GM19239 (cell line): ENCODE results near the gene CKS1B.
A peak's percentile ranks its signal among the peaks of the same experiment; 100 is the strongest.

Experiments used
- DNase-seq: peaks from one replicate; pipeline ENCODE4 v3.0.0; 2011; ENCODE audit warnings: low spot score; ENCODE audit not compliant: insufficient read length
- FAIRE-seq: peaks from 2 replicates; lab custom pipeline; 2011; peaks lifted over from hg19 to GRCh38; lab: Jason Lieb, UNC

The CKS1B gene

DNA sequence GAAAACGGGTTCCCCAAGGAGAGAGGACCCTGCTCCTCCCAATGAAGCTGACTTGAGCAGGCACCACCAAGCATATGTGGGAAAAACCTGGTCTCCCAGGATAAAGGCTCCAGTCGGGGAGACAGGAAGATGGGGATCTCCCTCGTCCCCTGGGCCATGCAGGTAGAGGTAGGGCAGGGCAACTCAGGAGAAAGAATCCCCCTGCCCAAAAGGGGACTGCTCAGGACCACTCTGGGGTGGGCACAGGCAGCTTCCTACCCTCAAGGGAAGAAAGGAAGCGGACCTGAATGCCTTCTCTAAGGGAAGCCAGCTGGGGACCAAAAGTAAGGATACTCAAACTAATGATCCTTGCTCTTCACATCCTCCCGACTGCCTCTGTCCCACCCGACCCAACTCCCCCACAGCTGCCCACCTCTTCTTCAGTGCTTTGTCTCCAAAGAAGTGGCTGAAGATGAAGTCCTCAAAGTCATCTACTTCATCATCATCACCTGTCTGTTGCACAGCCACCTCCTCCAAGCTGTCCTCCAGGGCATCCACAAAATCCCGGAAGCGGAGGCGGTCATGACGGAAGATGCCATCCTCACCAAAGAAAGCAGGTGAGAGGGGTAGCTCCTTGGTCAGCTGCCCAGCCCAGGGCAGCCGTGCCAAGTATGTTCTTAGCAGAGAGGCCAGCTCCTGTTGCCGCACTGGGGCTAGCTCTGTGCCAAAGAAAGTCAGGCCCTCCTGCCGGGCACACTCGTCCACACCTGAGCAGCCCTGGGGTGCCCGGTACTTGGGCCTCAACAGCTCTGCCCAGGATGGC, 29.1 kb upstream of the CKS1B start:
- FAIRE-seq, result no peak

DNA sequence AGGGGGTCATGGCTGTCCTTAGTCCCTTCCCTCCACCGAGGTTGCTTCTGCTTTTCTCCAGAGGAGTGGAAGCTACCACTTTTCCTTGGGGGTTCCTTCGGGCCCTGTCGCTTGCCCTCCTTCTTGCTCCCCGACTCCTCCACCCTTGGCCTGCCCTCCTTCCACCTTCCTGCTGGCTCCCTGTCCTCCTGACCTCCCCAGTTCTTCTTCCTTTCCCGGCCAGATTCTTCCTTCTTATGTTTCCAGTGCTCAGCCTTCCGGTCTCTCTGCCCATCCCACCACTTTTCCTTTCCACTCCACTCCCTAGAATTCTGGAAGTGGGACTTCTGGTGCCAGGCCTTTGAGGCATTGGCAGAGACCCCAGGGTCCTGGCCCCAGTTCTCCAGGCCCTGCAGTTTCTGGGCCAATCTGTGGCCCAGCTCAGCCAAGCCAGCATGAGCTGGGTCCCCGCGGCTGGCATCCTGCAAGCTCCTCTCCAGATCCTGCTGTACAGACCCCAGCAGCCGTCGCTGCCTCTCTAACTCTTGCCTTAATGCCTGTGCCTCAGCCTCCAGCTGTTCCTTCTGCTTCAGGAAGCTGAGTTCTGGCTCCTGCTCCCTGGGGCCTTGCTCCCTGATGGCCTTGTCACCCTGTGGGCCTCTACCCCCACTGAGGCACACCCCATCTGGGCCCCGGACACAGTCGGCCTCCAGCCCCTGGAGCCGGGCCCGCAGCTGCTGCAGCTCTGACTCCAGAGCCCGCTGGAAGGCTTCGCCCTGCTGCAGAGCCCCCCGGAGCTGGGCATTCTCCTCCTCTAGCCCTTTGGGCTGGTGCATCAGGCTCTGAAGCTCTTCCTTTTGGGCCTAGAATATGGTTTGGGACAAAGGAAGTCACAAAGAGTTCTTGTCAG, 28.3 kb upstream of the CKS1B start:
- DNase-seq, result no peak
- no peak for FAIRE-seq

More for the DNA sequence above, 29.1 kb upstream of the CKS1B start:
- no peak for DNase-seq

DNA sequence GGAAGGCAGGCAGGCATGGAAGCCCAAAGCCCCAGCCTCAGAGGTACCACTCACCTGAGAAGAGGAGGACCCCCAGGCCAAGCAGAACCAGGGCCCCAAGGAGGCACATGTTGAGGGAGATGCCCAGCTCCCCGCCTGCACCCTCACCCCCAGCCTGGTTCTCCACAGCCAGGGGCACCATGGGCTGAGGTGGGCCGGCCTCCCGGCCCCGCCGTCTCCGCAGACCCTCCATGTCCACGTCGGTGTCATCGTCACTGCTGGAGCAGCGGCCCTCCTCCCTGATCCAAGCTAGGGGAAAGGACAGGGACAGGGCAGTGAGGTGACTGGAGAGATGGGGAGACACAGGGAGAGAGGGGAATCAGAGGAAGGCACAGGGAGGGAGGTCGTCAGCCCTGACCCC, 26.4 kb upstream of the CKS1B start:
- FAIRE-seq (no peak), DNase-seq (no peak)

DNA sequence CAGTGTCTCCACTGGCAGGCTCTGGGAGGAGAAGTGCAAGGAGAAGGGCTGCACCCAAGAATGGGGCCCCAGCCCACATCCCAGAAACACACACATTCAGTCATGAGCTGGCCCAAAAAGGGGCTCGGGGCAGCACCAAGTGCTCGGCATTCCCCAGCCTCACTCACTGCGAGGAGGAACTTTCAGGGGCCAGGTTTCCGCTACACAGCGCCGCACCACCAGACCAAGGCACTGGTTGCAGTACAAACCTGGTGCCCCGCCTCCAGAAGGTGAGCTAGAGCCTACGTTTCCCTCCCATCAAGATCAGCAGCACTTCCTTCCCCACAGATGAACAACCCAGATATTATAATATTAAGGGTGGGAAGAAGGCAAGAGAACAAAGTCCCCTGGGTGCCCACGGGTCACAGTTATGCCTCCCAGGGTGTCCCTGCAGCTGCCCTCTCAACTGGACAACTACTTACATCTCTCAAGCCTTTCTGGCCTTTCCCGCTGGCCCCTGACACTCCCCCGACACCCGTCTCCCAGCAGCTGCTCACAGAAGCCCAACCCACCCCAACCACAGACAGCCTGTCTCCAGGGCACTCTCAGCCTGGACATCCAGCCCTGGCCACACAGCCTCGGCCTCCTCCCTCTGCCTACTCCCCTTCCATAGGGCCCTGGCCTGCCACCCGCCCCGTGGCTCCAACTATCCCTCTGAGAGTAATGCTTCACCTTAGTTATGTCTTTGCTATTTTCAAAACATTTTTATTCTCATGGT, 22.4 kb upstream of the CKS1B start:
- DNase-seq, result no peak
- FAIRE-seq, result no peak

DNA sequence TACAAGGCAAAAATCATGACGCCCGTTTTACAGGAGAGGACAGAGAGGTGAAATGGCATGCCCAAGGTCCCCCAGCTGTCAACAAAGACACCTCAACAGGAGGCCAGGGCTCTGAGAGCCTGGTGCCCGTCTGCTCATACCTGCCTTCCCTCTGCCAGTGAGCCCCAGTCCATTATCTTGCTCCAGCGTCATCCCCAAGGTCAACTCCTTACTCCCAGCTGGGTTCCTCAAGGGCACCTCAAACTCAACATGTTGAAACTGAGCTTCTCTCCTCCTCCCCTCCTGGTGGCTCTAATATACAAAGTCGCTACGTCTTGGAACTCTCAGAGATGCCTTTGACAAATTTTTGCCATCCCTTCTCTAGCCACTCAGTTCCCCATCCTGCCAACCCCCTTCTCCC, 21.8 kb upstream of the CKS1B start:
- no peak for DNase-seq
- no peak for FAIRE-seq

DNA sequence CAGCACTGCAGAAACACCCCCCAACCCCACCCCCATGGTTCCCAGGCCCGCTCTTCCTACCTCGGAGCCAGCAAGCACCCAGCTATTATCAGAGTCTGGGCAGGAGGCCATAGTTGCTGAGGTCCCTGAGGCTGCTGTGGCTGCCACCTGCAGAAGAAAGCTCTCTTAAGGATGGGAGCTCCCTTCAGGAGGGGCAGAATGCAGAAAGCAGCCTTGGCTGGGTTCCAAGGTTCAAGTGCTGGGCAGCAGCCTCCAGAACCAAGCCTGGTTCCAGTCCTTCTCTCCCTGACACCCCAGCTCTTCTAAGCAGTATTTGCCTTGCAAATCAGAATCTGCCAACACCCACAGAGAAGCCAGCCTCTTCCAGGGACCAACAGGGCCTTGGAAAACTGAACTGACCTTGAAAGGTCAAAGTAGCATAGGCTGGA, 20.9 kb upstream of the CKS1B start:
- DNase-seq (no peak), FAIRE-seq (no peak)

DNA sequence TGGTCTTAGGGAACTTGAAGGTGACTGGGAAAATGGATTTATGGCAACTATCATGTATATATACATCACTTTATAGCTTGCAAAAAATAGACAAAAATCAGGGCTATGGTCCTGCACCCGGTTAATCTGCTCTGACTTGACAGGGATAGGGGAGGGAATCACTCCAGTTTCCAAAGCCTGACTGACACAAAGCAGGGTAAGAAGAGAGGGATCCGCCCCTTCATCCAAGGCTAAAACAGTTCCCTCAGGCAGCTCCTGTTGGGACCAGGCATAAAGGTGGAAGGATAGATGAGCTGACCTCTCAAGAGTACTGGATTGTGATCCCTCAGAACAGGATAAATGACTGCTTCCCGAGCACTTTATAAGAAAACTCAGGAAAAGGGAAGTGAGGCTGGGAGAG, 19.9 kb upstream of the CKS1B start:
- DNase-seq (no peak), FAIRE-seq (no peak)

DNA sequence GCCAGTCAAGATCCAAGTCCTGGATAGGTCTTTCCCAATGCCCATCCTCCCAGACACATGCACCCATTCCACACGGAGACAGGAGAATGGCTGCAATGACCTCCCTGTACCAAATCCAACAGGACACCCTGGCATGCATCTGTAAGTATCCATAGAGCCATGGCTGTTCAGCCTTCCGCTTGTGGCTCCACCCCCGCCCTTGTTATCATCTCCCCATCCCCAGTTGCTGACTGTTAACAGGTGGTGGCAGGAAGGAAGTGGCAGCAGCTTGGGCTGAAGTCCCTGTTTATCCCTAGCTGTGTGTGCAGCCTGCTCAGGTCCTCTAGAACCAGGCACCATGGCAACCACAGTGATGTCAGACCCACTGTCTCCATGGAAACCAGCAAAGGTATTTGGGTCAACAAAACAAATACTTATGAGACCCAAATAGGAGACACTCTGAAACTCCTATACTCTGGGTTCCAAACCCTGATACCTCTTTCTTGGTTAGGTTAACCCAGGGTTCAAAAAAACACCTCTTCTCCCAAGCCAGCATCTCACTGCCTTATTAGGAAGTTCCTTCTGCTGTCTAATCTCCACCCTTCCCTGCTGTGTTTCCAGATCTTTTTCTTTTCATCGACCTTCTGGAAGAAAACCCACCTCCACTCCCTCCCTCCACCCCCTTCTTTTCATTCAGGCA, 19.3 kb upstream of the CKS1B start:
- DNase-seq (peak; percentile 64), FAIRE-seq (peak; percentile 59)

DNA sequence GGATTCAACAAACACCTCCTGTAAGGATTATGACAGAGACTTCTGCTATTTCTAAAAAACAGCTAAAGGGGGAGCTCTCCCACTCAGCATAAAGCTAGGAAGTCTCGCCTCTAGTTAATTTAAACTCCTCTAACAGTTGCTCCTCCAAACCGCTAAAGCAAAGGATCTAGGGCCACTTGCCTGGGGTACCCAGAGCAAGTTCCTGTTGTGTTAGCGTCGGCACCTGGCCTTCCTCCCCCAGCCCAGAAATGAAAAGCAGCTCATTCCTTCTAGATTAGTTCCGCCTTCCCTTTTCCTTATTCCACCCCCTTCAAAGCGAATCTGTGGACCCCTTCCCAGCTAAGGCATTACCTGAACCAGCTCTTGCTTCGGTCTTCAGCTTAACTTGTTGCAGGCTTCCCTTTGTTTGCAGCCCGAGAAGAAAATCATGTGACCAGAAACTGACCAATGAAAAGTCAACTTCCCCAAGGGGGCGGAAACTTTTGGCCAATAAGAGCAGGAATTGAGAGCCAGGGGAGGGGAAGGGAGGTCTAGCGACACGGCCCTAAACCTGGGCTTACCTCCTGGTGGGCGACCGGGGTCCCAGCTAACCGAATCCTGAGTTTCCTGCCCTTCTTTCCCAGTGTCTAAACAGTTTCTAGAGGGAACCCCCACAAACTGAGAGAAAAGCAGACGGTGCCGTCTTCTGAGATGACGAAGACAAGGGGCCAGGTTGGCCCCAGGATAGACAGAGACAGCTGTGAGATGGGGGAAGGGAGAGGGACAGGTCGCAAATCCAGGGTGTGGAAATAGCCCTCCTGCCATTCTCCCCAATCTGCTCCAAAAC, 18.6 kb upstream of the CKS1B start, which contains the start of gene PBXIP1:
Gene PBXIP1 (minus strand): TSS at position 382 of the 826 bp plus-strand sequence. CDS start 2,378 bp downstream, outside the sequence.
- FAIRE-seq, result peak; percentile 96
- peak; percentile 94 for DNase-seq

DNA sequence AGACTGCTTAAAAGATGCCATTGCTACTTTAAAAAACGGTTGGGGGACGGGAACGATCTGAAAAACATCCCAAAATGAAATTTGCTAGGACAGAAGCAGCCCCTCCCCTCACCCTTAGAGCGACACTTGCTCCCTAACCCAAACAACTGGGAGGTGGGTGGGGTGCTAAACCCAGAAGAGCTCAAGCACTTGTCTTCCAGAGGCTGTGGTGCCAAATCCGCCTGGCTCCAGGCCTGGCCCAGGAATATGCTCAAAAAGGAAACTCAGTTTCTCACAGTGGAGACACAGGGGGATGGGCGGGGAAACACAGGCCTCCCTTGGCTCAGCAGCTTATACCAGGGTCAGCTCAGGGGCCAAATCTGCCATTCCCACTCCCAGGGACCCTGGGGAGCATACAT, 17.9 kb upstream of the CKS1B start:
- no peak for FAIRE-seq
- no peak for DNase-seq

DNA sequence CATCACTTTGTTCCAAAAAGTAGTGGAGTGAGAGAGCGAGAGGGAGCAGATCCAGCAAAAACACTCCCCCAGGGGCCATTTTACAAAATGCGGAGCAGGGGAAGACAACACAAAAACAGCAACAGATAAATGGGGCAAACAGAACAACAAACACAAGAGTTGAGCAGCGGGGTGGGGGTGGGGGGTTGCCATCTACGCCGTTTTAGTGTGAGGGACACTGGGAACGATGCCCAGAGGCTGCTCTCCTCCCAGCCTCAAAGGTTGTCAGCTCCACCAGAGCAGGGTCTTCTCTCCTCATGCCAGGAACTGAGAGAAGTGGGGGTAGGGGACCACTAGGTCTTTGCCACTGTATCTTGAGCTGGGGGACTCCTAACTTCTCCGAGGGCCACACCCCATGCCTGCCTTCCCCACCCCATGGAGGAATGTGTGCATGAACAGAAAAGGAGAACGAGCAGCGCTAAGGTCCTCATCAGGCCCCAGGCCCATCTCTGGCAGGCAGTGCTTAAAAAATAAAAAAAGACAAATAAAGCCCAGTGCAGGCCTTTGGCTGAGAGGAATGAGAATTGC, 17.3 kb upstream of the CKS1B start:
- DNase-seq, result no peak
- FAIRE-seq, result no peak

DNA sequence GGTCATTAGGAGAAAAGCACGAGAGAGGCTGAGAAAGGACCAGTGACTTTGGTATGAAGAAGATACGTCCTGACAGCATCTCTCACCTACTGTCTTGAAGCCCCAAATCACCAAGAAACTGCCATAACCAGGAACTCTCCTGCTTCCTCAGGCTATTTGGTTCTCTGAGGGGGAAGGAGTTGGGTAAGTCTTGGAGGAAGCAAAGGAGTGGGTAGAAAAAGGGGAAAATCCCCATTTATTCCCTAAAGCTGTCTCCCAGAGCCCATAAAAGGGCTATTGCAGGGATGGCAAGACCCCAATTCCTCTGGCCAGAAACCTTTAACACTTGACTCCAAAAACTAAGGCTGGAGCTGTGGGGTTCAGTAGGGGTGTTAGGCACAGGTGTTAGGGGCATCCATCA, 16.4 kb upstream of the CKS1B start:
- DNase-seq (no peak), FAIRE-seq (no peak)

DNA sequence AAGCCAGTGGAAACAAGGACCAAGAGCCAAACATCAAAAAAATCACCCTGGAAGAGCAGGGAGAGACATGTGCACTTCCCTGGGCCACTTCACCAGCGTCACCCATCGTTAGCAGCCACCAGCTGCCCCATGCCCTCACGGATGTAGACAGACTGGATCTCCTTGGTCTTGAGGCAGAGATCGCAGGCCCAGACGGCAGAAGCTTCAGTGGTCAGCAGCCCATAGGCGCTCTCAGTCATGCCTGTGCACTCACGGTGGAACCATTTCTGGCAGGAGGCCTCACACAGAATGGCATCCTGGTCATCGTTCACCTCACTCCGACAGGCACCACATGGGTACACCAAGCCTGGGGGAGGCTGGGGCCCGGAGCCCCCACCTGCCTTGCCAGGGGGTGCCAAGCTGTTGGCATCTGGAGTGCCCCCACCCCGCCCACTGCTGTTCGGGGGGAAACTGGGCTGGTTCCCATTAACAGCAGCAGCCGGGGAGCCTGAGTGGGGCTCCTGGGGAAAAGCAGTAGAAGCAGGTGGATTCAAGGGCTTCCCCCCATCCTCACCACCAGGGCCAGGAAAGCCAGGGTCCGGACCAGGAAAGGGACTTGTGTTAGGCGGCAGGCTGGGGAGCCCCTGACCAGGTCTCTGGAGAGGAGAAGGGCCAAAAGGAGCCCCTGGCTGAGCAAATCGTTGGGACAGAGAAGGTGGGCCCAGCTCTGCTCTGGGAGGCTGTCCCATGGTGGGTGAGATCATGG, 15.6 kb upstream of the CKS1B start:
- no peak for DNase-seq
- FAIRE-seq, result no peak

DNA sequence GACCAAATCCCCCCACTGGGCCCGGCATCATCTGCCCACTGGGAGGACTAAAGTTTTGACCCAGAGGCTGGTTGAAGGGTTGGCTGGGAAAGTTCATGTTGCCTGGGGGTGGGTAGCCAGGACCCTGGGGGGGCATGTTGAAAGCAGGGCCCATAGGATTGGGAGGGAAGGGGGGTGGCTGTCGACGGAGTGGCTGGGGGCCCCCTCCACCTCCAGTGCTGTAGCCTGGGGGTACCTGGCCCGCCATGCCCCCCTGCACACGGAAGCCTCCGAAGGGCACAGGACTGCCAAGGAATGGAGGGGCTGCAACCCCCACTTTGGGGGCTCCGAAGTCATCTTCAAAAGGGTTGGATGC, 15.1 kb upstream of the CKS1B start:
- no peak for FAIRE-seq
- no peak for DNase-seq

DNA sequence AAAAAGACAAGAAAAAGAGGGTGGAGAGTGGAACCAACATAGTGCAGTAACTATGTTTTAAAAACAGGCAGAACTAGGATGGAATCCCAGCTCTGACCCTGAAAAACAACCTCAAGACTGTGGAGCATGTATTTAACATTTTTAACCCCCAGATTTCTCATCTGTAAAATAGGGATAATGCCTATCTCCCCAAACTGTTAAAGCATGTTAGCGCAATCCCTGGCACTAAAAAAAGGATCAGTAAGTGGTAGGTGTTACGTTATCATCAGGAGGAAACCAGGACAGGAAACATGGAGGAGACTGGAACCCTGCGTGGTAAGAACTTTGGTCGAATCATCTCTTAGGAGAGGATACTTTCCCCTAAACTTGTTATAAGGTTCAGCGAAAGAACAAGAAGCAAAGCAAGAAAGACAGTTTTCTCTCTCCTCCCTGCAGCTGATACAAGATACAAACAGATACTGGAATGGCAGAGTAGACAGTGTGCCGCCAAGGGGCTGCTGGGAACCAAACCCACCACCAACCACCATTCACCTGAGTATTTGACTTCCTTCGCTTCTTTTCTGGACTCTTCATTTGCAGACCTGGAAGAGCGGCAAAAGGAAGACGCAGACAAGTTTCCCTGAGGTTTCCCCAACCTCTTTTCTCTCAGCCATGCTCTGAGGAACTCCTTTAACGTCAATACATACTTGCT, 13.9 kb upstream of the CKS1B start:
- FAIRE-seq, result peak; percentile 42
- no peak for DNase-seq

DNA sequence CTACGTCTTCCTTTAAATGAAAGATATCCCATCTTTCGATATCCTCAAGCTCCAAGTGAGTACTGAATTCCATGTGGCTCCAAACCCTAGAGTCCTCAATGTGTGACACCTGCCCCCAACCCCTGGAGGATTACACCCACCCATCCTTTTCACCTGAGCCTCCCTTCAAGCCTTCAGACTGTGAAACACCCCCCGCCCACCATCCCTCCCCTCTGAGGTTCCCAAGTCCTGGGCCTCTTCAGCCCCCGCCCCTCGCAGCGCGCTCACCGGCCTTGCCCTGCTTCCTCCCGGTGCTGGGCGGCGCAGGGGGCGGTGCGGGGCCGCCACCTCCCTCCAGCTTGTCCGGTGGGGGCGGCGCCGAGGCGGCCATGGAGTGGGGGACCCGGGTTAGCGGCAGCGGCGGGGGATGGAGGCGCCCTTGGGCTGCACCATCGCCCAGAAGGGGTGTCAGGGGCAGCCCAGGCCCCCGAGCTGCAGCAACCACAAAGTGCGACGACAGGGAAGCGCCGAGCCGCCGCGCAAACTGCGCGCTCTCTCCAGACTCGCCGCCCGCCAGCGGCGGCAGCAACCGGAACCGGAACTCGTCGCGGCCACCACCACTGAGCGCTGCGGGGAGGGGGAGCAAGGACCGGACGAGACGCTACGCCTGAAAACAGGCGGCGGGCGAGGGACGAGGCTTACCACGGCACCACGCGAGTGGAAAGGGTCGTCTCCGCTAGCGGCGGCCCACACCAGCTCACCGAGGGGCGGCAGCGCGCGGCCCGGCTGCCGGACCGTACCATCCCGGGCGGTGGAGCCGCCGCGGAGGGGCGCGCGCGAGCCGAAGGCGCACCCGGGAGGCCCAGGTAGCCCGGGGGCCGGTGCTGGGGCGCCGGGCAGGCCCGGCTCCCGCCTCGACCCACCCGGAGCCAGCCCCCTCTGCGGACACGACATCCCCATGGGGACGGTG, 13.0 kb upstream of the CKS1B start, which contains the start of gene PYGO2:
Gene PYGO2 (minus strand): TSS at position 576 of the 949 bp plus-strand sequence. CDS start 206 bp downstream, at position 370.
- peak; percentile 84 for DNase-seq
- FAIRE-seq, result no peak
